Measurements from ENCODE around the gene CEP44. TPM values are rescaled to one million over a fixed set of nuclear protein-coding genes. Genes with fewer than 3 reads are reported as not detected.

Gene CEP44
- total and polyA plus RNA-seq, 2 of the 4 experiments (the other 2 are of a cell fraction), result 3.5 to 9.5 TPM

DNA sequence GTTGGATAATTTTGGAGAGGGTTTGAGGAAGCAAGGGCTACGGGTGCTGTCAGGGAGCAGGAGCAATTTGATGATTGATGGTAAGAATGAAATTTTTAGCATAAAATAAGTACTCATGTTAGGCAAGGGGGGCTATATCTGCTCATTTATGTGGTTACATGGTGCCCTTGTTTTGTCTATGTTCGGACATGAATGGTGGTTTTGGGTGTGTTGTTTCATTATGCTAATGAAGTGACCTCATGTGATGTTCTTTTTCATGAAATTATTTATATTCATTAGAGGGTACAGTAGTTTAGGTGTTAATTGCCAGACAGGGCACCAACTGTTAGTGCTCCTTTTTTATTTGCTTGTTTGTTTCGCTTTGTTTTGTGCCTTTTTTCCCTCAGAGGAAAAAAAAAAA lies 29.3 kb downstream of the CEP44 start:
- POLR2A ChIA-PET (ENCODE audit: unreplicated experiment), result no interaction called here
- dilution Hi-C loops (cut with HindIII; ENCODE audit: low sequenced_read_pairs, unreplicated experiment), result no loop called here

More for the DNA sequence above, 29.3 kb downstream of the CEP44 start:
- no peaks in the 10 kb centered on the region for H3K79me1 ChIP-seq (ENCODE audit: low read depth in 1 of 2, low read length in 2 of 2)
- H2BK5ac ChIP-seq (ENCODE audit: low read depth, low read length, poor library complexity, severe bottlenecking), result no peak overlapping the region
- no TSS peak for BruUV-seq (replicated peaks)
- no peak overlapping the region for H2AK5ac ChIP-seq (ENCODE audit: low read depth, low read length)
- H2AFZ ChIP-seq (replicated peaks; ENCODE audit: low read length, poor library complexity), result no peak overlapping the region
- in situ Hi-C loops (cut with MboI; ENCODE audit: low sequenced_read_pairs), result loop anchor here (10.0 to 25.0 kb wide), 2 partner anchors 88 to 801 kb away; no protein-coding TSS in a partner anchor
- H3K14ac ChIP-seq (replicated peaks; ENCODE audit: low read depth, low read length), result no peak overlapping the region
- H3K27me3 ChIP-seq (ENCODE audit: control insufficient read depth, insufficient read depth, low read length), result no peaks in the 10 kb centered on the region
- DNase-seq (no peak), ATAC-seq (ENCODE audit: low read depth) (no peak)
- intact Hi-C loops (cut with micrococcal nuclease), result loop anchor here (10.0 kb wide), 1 partner anchor 188 kb away; no protein-coding TSS in a partner anchor
- no peak overlapping the region for H2BK15ac ChIP-seq (ENCODE audit: low read depth, low read length)
- H3K18ac ChIP-seq (ENCODE audit: low read depth, low read length), result no peak overlapping the region
- no peak overlapping the region for H4K91ac ChIP-seq (ENCODE audit: insufficient read depth, low read depth, low read length)
- H3K56ac ChIP-seq (ENCODE audit: extremely low read depth, insufficient read depth, low read length), result no peak overlapping the region
- no peaks in the 10 kb centered on the region for H3K4me1 ChIP-seq (ENCODE audit: control insufficient read depth, insufficient read depth, low read length)
- no peak overlapping the region for H3K27ac ChIP-seq (ENCODE audit: insufficient read depth, low read length)
- H3K9ac ChIP-seq (ENCODE audit: low read depth, low read length), result no peak overlapping the region
- no peaks in the 10 kb centered on the region for H3K9me1 ChIP-seq (ENCODE audit: insufficient read depth, low read length)
- H3K4ac ChIP-seq (ENCODE audit: low read depth, low read length), result no peak overlapping the region
- H2BK20ac ChIP-seq (ENCODE audit: low read depth, low read length), result no peak overlapping the region
- 83% methylated on average over 1 of the region's 3 CpGs; no CpG with 5 or more reads in 1 of the 2 experiments for WGBS, 2 experiments (ENCODE audit: extremely low coverage in 2 of 2, insufficient read length in 1 of 2)
- no peak overlapping the region for H3K23ac ChIP-seq (ENCODE audit: low read depth, low read length)
- H3K4me3 ChIP-seq (ENCODE audit: insufficient read depth, low read depth, low read length), result no peak overlapping the region
- H4K20me1 ChIP-seq (ENCODE audit: insufficient read depth, low read length), result no peaks in the 10 kb centered on the region
- no peaks in the 10 kb centered on the region for H3K36me3 ChIP-seq (ENCODE audit: control insufficient read depth, insufficient read depth, low read length)
- TF ChIP-seq CEBPB (IDR thresholded peaks at IDR 0.05; ENCODE audit: low read depth, low read length), result no peak
- TF ChIP-seq BHLHE40 (IDR thresholded peaks at IDR 0.05; ENCODE audit: low read depth, low read length), result no peak
- TF ChIP-seq MAZ (IDR thresholded peaks at IDR 0.05; ENCODE audit: borderline replicate concordance, low read depth, low read length), result no peak
- TF ChIP-seq RAD21 (IDR thresholded peaks at IDR 0.05; ENCODE audit: low read length), result no peak
- no peak for TF ChIP-seq FOS (IDR thresholded peaks at IDR 0.05; ENCODE audit: low read depth, low read length)
- TF ChIP-seq SMC3 (IDR thresholded peaks at IDR 0.05; ENCODE audit: low read depth, low read length), result no peak
- TF ChIP-seq, protein P1, sequence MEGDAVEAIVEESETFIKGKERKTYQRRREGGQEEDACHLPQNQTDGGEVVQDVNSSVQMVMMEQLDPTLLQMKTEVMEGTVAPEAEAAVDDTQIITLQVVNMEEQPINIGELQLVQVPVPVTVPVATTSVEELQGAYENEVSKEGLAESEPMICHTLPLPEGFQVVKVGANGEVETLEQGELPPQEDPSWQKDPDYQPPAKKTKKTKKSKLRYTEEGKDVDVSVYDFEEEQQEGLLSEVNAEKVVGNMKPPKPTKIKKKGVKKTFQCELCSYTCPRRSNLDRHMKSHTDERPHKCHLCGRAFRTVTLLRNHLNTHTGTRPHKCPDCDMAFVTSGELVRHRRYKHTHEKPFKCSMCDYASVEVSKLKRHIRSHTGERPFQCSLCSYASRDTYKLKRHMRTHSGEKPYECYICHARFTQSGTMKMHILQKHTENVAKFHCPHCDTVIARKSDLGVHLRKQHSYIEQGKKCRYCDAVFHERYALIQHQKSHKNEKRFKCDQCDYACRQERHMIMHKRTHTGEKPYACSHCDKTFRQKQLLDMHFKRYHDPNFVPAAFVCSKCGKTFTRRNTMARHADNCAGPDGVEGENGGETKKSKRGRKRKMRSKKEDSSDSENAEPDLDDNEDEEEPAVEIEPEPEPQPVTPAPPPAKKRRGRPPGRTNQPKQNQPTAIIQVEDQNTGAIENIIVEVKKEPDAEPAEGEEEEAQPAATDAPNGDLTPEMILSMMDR (conservative IDR thresholded peaks at IDR 0.05; ENCODE audit: low read depth, low read length), result no peak
- TF ChIP-seq, protein P2, sequence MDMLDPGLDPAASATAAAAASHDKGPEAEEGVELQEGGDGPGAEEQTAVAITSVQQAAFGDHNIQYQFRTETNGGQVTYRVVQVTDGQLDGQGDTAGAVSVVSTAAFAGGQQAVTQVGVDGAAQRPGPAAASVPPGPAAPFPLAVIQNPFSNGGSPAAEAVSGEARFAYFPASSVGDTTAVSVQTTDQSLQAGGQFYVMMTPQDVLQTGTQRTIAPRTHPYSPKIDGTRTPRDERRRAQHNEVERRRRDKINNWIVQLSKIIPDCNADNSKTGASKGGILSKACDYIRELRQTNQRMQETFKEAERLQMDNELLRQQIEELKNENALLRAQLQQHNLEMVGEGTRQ (IDR thresholded peaks at IDR 0.05; ENCODE audit: low read depth, low read length), result no peak
- no peak for TF ChIP-seq RFX5 (IDR thresholded peaks at IDR 0.05; ENCODE audit: low read depth, low read length)
- no peak for TF ChIP-seq RCOR1 (IDR thresholded peaks at IDR 0.05; ENCODE audit: insufficient replicate concordance, low read length)
- no peak for TF ChIP-seq NFE2L2 (IDR thresholded peaks at IDR 0.05; ENCODE audit: low read depth, low read length)
- TF ChIP-seq MXI1 (IDR thresholded peaks at IDR 0.05; ENCODE audit: borderline replicate concordance, low read depth, low read length), result no peak
- H3K4me2 ChIP-seq (ENCODE audit: low read depth, low read length), result no peak overlapping the region
- no peak overlapping the region for H2BK120ac ChIP-seq (ENCODE audit: low read depth, low read length)
- H2AK9ac ChIP-seq (replicated peaks; ENCODE audit: low read depth, low read length, poor library complexity), result no peak overlapping the region
- H3K9me3 ChIP-seq (ENCODE audit: control insufficient read depth, insufficient read depth, low read length), result no peaks in the 10 kb centered on the region
- CTCF ChIA-PET, result no interaction called here
- H4K5ac ChIP-seq (ENCODE audit: low read depth, low read length), result no peak overlapping the region
- no peak overlapping the region for H4K8ac ChIP-seq (ENCODE audit: low read depth in 2 of 2, low read length in 2 of 2)
